NCI-H345 treated with DMSO at 0.1 percent for 48 hours (cell line): ENCODE results near the gene RTP3.
"Not testable (repeated sequence)": the region's sequence is repeated elsewhere in the genome, so short reads cannot be mapped to it uniquely, and the experiment has no call there.

Experiments used
- DNase-seq: peaks from one replicate; lab custom pipeline; 2025; ENCODE audit not compliant: unreplicated experiment; lab: John Stamatoyannopoulos, UW

The RTP3 gene

GRCh38 chr3:46490338-46491084, 7.3 kb upstream of the RTP3 start:
- no peak for DNase-seq

DNA sequence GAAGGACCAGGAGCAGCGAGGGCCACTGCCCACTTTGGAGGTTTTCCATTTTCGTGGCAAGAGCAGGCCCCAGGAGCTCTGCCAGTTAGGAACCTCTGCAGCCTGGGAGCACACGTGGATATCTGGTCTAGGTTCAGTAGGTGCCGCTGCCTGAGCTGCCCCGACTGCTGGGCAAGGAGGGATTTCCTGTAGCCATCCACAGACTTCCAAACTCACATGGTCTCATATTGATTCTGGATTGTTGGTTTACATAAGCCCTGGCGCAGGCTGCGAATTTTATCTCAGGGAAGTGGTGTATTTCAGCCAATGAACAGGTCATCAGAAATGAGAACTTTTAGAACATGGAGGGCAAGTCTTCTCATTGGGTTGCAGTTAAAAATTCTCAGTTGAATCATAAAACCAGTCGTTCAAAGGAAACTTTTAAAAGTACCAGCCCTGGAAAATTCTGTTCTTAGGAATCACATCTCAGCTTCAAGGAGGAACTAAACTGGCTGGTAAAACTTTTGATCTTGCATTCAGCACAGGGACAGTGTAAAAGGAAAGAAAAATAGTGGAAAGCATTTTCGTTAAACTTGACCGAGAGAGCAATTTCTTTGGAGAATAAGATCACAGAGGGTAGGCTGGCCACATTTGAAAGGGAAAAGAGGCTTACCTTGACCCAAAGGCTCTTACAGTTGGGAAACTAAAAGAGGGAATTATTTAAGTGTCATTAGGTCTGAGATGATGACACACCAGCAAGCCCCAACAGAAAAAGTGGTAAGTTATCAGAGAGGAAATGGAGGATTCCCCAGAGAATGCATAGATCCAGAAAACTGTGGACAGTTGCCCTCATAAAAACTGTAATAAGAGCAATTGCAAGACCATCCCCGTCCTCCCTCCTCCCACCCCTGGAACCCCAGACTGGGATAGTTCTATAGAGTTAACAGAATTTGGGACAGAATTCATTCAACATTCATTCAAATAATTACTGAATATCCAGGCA, 6.4 kb upstream of the RTP3 start:
- no peak for DNase-seq

DNA sequence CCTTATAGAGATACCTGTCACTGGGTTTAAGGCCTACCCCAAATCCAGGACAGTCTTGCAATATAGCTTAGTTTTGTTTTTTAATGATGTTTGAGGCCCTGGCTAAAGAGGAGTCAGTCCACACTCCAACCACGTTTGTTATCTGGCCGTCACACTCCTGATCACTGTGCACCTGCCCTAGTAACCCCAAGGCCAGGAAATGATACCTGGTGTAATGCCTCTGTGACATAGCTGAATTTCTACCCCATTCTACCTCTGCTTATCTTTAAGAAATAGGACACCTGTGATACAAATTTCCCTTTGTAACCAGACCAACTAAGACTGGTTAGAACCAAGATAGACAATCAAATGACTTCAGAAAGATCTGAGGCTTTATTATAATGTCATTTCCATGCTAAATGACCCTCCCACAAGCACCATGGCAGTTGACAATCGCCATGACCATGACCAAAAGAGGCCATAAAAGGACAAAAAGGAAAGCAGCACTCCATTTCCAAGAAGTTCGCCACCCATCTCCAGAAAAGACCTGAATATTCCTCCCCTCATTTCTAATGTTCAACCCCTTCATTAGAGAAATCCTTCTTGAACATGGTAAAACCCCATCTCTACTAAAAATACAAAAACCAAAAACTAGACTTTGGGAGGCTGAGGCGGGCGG, 4.8 kb upstream of the RTP3 start:
- DNase-seq, result no peak

DNA sequence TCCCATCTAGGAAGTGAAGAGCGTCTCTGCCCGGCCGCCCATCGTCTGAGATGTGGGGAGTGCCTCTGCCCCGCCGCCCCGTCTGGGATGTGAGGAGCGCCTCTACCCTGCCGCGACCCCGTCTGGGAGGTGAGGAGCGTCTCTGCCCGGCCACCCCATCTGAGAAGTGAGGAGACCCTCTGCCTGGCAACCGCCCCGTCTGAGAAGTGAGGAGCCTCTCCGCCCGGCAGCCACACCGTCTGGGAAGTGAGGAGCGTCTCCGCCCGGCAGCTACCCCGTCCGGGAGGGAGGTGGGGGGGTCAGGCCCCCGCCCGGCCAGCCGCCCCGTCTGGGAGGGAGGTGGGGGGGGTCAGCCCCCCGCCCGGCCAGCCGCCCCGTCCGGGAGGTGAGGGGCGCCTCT, 3.3 kb upstream of the RTP3 start:
- not testable (repeated sequence) for DNase-seq

GRCh38 chr3:46495901-46496456, 1.8 kb upstream of the RTP3 start:
- no peak for DNase-seq

DNA sequence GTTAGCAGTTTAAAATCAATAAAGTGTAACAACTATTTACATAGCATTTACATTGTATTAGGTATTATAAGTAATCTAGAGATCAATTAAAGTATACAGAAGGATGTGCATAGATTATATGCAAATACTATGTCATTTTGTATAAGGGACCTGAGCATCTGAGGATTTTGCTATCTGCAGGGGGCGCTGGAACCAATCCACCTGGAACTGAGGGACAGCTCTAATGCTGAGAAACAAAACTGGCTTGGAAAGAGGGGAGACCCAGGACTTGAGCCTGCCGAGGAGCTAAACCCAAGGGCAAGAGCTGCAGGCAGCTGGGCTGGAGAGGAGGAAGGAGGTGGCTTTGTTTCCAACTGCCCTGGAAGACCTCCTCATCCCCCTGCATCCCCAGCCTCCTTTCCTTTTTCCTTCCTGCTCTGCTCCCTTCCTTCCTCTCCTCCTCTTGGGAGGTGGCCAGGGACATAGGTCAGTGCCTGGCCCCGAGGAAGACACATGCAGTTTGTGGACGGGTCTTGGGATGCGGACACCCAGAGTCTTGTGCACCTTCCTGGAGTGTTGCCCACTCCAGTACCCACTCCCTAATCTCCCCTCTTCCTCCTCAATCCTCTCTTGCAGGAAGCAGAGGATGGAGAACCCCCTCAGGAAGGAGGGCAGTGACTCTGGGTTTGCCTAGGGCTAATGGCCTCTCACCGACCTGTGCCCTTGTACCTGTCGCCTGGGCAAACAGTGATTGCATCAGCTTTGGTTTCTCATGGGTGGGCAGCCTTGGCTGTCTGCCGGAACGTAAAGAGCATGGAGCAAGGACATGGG, 825 bp upstream of the RTP3 start:
- no peak for DNase-seq

- no peak for DNase-seq
Measured at GRCh38 chr3:46498916-46499519, 1.2 kb downstream of the RTP3 start.

DNA sequence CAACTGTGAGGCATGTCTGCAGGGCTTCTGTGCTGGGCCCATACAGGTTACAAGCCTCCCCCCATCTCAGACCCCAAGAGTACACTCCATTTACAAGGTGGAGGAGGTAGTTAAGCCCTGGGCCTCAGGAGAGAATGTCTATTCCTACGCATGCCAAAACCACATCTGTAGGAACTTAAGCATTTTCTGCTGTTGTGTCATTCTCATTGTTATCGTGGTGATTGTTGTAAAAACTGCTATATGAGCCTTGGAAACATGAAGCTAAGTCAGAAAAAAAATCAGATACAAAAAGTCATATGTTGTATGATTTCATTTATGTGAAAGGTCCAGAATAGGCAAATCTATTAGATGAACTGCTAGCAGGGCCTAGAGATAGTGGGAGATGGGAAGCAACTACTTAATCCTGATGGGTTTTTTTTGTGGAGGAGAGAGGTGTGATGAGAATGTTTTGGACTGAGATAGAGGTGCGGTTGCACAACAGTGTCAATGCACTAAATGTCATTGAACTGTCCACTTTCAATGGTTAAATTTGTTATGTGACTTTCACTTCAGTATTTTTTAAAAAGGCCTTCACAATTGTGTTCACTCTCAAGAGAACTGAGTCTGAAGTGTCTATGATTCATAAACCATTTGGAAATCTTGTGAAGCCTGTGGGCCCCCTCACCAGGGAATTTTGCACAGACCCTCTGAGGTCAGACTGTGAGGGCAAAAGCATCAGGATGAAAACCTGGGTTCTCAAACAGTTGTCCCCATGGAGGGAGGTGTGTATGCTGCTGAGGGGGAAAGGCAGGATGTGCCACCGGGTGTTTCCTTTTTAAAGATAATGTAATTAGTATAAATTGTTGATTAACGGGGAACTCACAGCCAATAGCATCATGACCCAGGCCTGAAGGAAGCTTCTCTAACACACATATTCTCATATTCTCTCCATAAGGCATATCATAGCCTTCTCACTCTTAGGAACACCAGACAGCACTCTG, 3.2 kb downstream of the RTP3 start:
- no peak for DNase-seq

GRCh38 chr3:46501702-46502101, 3.9 kb downstream of the RTP3 start:
- no peak for DNase-seq

DNA sequence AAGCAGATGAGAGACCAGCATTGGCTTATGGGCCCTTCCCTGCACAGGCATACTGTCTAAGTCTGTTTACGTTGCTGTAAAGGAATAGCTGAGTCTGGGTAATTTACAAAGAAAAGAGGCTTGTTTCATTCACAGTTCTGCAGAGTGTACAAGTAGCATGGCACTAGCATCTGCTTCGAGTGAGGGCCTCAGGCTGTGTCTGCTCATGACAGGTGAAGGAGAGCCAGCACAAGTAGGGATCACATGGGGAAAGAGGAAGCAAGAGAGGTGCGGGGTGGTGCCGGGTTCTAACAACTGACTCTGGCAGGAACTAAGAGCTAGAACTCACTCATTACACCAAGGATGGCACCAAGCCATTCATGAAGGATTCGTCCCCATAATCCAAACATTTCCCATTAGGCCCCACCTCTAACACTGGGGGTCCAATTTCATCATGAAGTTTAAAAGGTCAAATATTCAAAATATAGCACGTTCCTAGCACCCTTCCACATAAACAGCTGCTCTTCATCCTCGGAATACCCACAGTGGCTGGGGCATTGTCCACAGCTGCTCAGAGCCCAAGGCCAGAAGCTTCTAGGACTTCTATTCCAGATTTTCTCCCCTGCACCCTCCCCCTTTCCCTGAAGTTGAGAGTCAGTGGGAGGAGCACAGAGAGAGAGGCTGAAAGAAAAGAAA, 5.6 kb downstream of the RTP3 start:
- no peak for DNase-seq

- DNase-seq, result no peak
Measured at GRCh38 chr3:46504789-46505188, 7.0 kb downstream of the RTP3 start.

- DNase-seq, result no peak
Measured at GRCh38 chr3:46505953-46506352, 8.2 kb downstream of the RTP3 start.

GRCh38 chr3:46506526-46506925, 8.8 kb downstream of the RTP3 start:
- no peak for DNase-seq

DNA sequence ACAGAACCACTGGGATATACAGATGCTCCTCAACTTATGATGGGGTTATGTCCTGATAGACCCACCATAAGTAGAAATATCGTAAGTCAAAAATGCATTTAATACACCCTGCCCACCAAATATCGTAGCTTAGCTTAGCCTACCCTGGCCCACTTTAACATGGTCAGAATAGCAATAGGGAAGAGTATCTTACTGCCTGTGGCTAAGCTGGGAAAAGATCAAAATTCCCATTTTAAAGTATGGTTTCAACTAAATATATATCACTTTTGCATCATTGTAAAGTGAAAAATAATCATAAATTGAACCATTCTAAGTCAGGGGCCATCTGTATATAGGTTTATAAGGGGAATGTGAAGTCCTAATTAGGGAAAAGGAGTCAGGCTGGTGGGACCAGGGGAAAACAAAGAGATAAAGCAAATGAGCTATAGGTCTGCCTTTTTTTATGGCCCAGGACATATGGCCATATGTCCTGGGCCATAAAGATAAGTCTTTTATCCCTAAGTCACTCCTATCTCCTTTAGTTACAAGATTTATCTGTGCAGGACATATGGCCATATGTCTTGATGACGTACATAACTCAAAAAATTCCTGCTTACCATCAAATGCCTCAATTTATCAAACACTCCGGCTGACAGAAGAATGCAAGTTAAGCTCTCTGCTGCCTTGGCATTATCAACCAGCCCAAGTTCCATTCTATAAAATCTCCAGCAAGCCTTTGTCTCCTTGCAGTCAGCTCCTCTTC, 11.2 kb downstream of the RTP3 start:
- DNase-seq, result no peak

GRCh38 chr3:46509661-46510187, 11.9 kb downstream of the RTP3 start:
- no peak for DNase-seq

GRCh38 chr3:46512191-46512749, 14.5 kb downstream of the RTP3 start:
- no peak for DNase-seq

GRCh38 chr3:46516521-46516920, 18.7 kb downstream of the RTP3 start:
- DNase-seq, result no peak
